HG03039 (cell line): ENCODE results near the gene GRIA1.
"Not testable (repeated sequence)": the region's sequence is repeated elsewhere in the genome, so short reads cannot be mapped to it uniquely, and the experiment has no call there.

Experiments
- ATAC-seq: cut with Tn5 transposase; IDR thresholded peaks from one replicate; pipeline ENCODE4 v1.9.1; 2021; ENCODE audit warnings: mild to moderate bottlenecking, moderate library complexity; ENCODE audit not compliant: unreplicated experiment

GRIA1 gene

DNA sequence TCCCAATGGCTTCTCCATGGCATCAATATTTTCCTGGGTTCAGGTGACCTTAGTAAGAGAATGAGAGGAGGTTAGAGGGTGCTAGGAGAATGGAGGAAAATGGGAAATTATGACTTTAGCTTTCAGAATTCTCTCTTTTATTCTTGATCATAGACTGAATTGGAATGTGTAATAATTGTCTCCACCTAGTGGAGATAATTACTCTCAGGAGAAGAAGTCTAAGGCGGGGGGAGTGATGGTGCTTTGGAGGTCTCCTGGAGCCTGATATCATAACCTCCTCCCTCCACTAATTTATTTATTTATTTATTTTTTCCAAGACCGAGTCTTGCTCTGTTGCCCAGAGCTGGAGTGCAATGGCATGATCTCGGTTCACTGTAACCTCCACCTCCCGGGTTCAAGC, 221.3 kb downstream of the GRIA1 start:
- ATAC-seq = no peak

DNA sequence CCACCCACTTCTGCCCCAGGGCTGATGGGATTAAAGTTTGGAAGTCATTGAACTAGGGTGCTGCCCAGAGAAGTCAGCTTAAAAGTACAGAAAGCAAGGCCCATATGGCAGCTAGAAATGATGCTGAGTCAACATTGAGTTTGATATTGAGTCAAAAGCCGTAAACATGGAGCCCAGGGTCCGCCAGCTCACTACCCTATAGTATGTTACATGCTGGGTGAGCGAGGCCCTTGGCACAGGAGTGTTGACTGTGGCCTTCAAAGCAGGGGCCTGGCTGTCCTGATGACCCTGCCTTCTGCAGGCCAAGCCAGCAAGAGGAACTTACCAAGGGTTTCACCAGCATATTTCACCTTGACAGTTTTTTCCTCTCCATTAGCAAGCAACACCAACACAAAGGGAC, 222.5 kb downstream of the GRIA1 start:
- ATAC-seq = no peak

- ATAC-seq = no peak
These were observed 223.5 kb downstream of the GRIA1 start for GRCh38 chr5:153713943-153714342.

DNA sequence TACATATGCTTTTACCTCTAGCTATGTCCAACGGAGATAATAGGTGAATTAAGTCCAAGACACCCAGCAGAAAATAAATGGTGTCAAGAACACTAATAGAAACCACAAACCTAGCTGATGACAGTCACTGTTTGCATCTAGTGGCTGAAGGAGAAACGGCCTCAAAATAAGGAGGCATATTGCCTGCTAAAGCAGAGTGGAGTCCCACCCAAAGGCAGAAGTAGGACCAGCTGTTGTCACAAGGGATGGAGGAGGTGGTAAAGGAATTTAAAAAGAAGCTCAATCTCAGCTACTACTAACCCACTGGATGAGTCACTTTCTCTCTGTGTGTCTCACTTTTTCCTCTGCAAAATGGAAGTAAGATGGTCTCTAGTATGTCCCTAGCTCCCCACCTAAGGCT, 224.3 kb downstream of the GRIA1 start:
- ATAC-seq = no peak

- no peak for ATAC-seq
These were observed 226.8 kb downstream of the GRIA1 start for GRCh38 chr5:153717287-153717686.

- no peak for ATAC-seq
These were observed 228.2 kb downstream of the GRIA1 start for GRCh38 chr5:153718713-153719112.

DNA sequence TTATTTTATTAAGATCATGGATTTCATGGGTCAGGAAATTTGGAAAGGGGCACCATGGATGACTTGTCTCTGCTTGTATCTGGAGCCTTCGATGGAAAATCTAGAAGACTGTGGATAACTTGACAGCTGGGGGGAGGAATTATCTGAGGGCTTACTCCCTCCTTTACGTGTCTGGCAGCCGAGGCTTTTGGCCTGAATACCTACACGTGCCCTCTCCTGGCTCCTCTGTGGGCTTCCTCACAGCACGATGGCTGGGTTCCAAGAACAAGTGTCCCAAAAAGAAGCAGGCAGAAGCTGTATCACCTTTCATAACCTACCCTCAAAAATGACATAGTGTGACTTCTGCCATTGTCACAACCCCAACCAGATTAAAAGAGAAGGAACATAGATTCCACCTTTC, 228.9 kb downstream of the GRIA1 start:
- ATAC-seq = no peak

- ATAC-seq = not testable (repeated sequence)
These were observed 232.6 kb downstream of the GRIA1 start for GRCh38 chr5:153723022-153723610.

DNA sequence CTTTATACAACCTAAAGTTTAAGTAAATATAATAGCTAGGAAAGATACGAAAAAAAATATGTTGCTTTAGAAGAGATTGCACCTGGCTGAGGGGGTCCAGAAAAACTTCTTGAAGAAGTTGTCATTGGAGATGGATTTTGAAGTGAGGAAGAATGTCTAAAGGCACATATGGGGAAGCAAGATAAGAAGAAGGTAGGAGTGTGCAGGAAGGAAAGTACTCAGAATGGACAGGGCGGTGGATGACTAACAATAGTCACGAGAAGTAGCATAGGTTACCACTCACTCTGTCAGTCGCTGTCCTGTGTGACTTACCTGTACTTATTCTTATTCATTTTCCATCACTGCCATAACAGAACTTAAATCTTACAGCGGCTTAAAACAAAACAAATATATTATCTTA, 251.6 kb downstream of the GRIA1 start:
- ATAC-seq = no peak

DNA sequence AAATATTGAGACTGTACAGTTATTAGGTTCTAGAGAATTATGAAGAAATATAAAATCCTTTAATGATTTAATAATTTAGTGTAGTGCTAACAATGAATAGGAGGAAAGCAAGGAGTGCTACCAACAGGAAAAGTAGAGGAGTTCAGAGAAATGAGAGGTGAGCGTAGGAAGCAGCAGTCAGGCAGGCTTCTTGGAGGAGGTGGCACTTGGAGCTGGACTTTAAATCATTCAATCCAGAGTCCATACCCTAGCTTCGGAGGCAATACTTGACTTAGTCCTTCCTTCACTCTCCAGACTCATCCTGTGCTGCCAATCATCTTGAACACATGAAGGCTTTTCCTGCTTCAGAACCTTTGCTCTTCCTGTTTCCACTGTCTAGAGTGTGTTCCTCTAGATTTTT, 254.3 kb downstream of the GRIA1 start:
- no peak for ATAC-seq

DNA sequence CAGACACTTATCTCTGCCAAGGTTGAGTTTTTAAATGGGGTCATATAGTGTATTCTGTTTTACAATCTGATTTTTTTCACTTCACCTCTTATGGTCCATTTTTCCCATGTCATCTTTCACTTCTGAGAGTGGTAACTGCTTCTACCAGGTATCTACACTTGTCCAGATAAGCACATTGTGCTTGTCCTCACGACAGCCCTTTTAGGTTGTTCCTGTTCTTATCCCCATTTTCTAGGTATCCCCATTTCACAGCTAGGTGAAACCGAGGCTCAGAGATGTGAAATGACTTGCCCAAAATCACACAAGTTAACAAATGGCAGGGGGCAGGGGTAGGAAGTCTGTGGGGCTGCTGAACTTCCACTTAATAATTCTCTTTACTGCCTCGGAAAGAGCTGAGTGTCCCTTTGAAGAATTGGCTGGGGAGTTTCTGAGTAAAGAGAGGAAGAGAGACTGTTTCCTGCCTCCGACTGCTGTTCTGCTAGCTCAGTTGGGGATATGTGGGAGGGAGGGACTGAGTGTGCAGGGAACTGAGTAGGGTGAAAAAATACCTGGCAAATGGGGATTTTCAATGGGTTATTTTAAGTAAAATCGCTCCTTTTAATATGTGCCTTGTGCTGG, 255.4 kb downstream of the GRIA1 start:
- no peak for ATAC-seq

- no peak for ATAC-seq
These were observed 256.0 kb downstream of the GRIA1 start for GRCh38 chr5:153746440-153746839.

GRCh38 chr5:153748823-153749222, 258.4 kb downstream of the GRIA1 start:
- no peak for ATAC-seq

- ATAC-seq = no peak
These were observed 259.5 kb downstream of the GRIA1 start for GRCh38 chr5:153749960-153750359.

GRCh38 chr5:153751251-153751650, 260.8 kb downstream of the GRIA1 start:
- ATAC-seq = no peak

DNA sequence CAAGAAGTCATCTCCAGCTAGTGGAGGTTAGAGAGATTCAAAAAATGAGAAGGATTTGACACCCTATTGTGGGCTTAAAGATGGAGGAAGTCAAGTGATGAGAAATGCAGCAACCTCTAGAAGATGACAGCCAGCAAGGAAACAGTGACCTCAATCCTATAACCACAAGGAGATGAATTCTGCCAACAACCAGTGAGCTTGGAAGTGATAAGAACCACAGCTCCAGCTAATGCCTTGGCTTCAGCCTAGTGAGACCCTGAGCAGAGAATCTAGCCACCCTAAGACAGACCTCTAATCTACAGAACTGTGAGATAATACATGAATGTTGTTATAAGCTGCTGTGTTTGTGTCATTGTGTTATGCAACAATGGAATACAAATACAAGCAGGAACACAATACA, 262.4 kb downstream of the GRIA1 start:
- no peak for ATAC-seq

DNA sequence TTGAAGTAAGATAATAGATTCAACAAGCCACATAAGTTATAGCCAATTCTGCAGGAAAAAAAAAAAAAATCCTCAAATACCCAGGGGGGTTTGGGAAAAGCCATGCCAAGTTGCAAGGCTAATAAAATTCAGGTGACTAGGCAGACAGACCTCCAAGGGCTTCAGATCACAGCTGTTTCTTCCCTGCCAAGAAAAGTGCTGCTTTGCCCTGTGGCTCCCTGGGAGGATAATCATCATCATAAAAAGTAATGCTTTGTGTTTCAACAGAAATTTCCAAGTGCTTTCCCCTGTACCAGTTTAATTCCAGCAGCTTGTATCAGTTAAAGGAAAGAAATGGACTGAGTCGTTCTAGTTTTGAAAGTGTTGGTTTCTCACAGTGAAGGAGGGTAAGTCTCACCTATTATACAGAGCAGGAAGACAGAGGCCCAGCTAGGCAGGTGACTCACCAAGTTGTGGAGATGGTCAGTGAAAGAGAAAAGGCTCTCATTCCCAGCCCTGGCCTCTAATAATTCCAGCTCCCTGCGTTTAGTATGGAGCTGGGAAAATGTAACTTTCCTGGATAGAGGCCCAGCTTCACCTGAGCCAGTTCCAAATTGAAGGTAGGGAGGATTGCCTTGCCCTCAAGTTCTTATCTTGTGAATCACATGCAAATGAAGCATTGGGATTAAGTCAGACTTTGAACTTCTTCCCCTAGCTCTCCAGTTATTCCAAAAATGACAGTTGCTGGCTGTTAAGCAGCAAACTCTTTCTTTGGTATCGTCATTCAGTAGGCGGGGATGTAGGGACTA, 263.4 kb downstream of the GRIA1 start:
- ATAC-seq = no peak

DNA sequence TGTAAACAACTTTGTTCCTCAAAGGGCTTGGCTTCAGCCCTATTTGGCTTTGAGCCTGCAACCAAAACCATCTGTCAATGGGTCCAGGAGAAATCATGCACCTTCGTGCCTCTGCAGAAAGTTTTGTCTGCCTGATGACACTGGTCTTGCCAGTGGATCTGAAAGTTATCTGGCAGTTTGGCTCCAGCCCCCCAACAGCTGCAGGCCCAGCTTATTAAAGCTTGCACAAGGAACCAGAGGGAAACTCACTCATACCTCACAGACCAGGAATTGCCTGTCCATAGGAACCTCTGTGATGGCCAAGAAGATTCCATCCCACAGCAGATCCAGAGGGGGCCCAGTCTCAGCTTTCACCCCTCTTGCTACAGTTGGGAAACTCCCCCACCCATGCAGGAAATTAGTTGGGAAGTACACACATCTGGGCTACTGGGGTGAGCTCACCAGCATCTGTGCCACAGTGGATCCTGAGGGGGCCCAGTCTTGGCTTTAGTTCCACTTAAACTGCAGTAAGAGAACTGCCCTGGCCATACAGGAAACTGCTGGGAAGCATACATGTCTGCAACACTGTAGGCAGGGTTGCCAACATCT, 265.5 kb downstream of the GRIA1 start:
- no peak for ATAC-seq

DNA sequence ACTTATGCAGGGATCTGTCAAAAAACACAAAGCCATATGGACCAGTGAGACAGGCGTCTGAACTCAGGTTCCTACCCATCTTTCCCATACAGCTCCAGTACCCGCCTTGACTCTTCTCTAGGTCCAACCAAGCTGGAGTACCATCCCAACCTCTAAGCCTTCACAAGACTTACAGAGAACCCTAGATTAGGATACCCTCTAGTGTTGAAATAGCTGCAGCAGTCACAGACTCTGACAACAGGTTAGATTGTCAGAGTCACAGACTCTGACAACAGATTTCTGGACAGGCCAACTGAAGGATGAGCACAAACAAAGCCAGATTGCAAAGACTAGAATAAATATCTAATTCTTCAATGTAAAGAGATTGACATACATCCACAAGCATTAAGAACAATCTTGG, 266.1 kb downstream of the GRIA1 start:
- no peak for ATAC-seq

GRCh38 chr5:153765987-153766386, 275.5 kb downstream of the GRIA1 start:
- no peak for ATAC-seq

- ATAC-seq = no peak
These were observed 277.0 kb downstream of the GRIA1 start for GRCh38 chr5:153767221-153768188.
